Chondrocyte (in vitro differentiated cells): Measurements from ENCODE around the gene MAP2K2. TPM values are rescaled to one million over a fixed set of nuclear protein-coding genes. Genes with fewer than 3 reads are reported as not detected.

Source experiments
- DNase-seq: peaks from one replicate; pipeline ENCODE4 v3.0.0; 2021; ENCODE audit warnings: mixed read lengths, low spot score
- H3K27ac Mint-ChIP-seq: one replicate; pipeline ENCODE4 v1.8.0; 2021; ENCODE audit warnings: mild to moderate bottlenecking, moderate library complexity, mixed read lengths; ENCODE audit not compliant: unreplicated experiment
- H3K27me3 Mint-ChIP-seq: 2 replicates; pipeline ENCODE4 v1.8.0; 2021; ENCODE audit warnings: low read depth, mixed read lengths
- H3K36me3 Mint-ChIP-seq: 2 replicates; pipeline ENCODE4 v1.8.0; 2021; ENCODE audit warnings: low read depth, mixed read lengths
- H3K4me1 Mint-ChIP-seq: 2 replicates; pipeline ENCODE4 v1.8.0; 2021; ENCODE audit warnings: low read depth, mild to moderate bottlenecking, mixed read lengths
- H3K4me3 Mint-ChIP-seq: one replicate; pipeline ENCODE4 v1.8.0; 2021; ENCODE audit warnings: mild to moderate bottlenecking, moderate library complexity, mixed read lengths; ENCODE audit not compliant: unreplicated experiment
- H3K9me3 Mint-ChIP-seq: 2 replicates; pipeline ENCODE4 v1.8.0; 2021; ENCODE audit warnings: low read depth, mixed read lengths
- CTCF ChIP-seq: fragments of 200-600 bp; sonication (generic); IDR thresholded peaks from 2 replicates; pipeline ENCODE4 v1.5.0; 2021; ENCODE audit warnings: antibody characterized with exemption, mild to moderate bottlenecking, moderate library complexity
- total RNA-seq: library from RNA; stranded (reverse); gene quantifications from 3 replicates; pipeline ENCODE4 v1.2.1, GENCODE V29; 2021

MAP2K2 gene
- total RNA-seq, 1 donor from 2014 or later, result 158 TPM

GRCh38 chr19:4044990-4045465, 78.9 kb downstream of the MAP2K2 start:
- no peaks in the 10 kb centered on the region for H3K9me3 Mint-ChIP-seq
- no peak for DNase-seq
- H3K4me1 Mint-ChIP-seq, result no peaks in the 10 kb centered on the region
- H3K4me3 Mint-ChIP-seq, result no peak overlapping the region
- peaks cover 5% of the 10 kb centered on the region for H3K36me3 Mint-ChIP-seq
- H3K27me3 Mint-ChIP-seq, result no peaks in the 10 kb centered on the region
- TF ChIP-seq CTCF, result no peak
- H3K27ac Mint-ChIP-seq, result no peak overlapping the region

- Mint-ChIP-seq H3K9me3 (no peaks in the 10 kb centered on the region), H3K4me1 (no peaks in the 10 kb centered on the region), H3K36me3 (peaks cover 5% of the 10 kb centered on the region), H3K27me3 (no peaks in the 10 kb centered on the region), H3K4me3 (no peak overlapping the region), H3K27ac (no peak overlapping the region)
- TF ChIP-seq CTCF, result no peak
- no peak for DNase-seq
Measured at GRCh38 chr19:4043966-4044715, 79.8 kb downstream of the MAP2K2 start.

DNA sequence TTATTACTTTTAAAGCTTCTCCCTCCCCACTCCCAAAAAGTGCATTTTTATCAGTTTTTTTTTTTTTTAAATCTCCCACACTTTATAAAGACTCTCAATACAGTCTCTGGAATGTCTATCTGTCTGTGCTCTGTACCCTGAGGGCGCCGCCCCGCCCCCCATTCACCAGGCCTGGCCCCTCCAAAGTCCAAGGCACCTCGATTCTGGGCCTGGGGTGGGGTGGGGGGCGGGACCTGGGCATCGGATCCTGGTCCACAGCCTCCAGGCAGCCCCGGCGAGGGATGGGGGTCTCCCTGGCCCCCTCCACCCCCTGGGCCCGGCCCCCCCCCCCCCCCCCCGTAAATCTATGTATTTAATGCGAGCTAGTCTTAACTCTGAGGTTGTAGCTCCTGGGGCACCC, 80.5 kb downstream of the MAP2K2 start:
- Mint-ChIP-seq H3K4me1 (no peaks in the 10 kb centered on the region), H3K9me3 (no peaks in the 10 kb centered on the region), H3K27ac (no peak overlapping the region), H3K4me3 (no peak overlapping the region), H3K36me3 (peaks cover 5% of the 10 kb centered on the region), H3K27me3 (no peaks in the 10 kb centered on the region)
- no peak for DNase-seq
- no peak for TF ChIP-seq CTCF

GRCh38 chr19:4042731-4043082, 81.2 kb downstream of the MAP2K2 start:
- Mint-ChIP-seq H3K4me3 (no peak overlapping the region), H3K9me3 (no peaks in the 10 kb centered on the region), H3K27me3 (no peaks in the 10 kb centered on the region), H3K4me1 (no peaks in the 10 kb centered on the region), H3K27ac (no peak overlapping the region), H3K36me3 (peaks cover 7% of the 10 kb centered on the region)
- DNase-seq, result no peak
- no peak for TF ChIP-seq CTCF

GRCh38 chr19:4042064-4042730, 81.7 kb downstream of the MAP2K2 start:
- H3K36me3 Mint-ChIP-seq, result peaks cover 7% of the 10 kb centered on the region
- no peak overlapping the region for H3K4me3 Mint-ChIP-seq

More at GRCh38 chr19:4042064-4042730, 81.7 kb downstream of the MAP2K2 start:
- Mint-ChIP-seq H3K9me3 (no peaks in the 10 kb centered on the region), H3K27ac (no peak overlapping the region), H3K4me1 (no peaks in the 10 kb centered on the region), H3K27me3 (no peaks in the 10 kb centered on the region)
- TF ChIP-seq CTCF, result no peak
- no peak for DNase-seq

Other genes starting within 250 kb of the MAP2K2 start
- gene ATCAY, start 243.4 kb downstream of the MAP2K2 start, total RNA-seq, result not detected in 3 replicates
- not detected in 3 replicates for gene NMRK2, start 191.1 kb downstream of the MAP2K2 start, total RNA-seq
- gene DAPK3, start 153.0 kb downstream of the MAP2K2 start, total RNA-seq, result 131 to 185 TPM (median 170 TPM) in 3 replicates
- gene EEF2, start 138.7 kb downstream of the MAP2K2 start, total RNA-seq, result 2,036 to 2,432 TPM (median 2,370 TPM) in 3 replicates
- gene PIAS4, start 116.4 kb downstream of the MAP2K2 start, total RNA-seq, result 26.3 to 29.7 TPM (median 26.7 TPM) in 3 replicates
- 29.4 to 29.9 TPM (median 29.5 TPM) in 3 replicates for gene ZBTB7A, start 57.2 kb downstream of the MAP2K2 start, total RNA-seq
- gene CREB3L3, start 29.5 kb upstream of the MAP2K2 start, total RNA-seq, result not detected in 3 replicates
- gene SIRT6, start 58.4 kb upstream of the MAP2K2 start, total RNA-seq, result 19.5 to 21.9 TPM (median 19.7 TPM) in 3 replicates
- gene ANKRD24, start 58.6 kb upstream of the MAP2K2 start, total RNA-seq, result 0.47 to 1.3 TPM (median 0.92 TPM) in 3 replicates
- gene EBI3, start 105.4 kb upstream of the MAP2K2 start, total RNA-seq, result 1.2 to 2.6 TPM (median 1.2 TPM) in 3 replicates
- gene YJU2, start 123.0 kb upstream of the MAP2K2 start, total RNA-seq, result 12.2 to 13.7 TPM (median 13.3 TPM) in 3 replicates
- not detected in 3 replicates for gene SHD, start 155.1 kb upstream of the MAP2K2 start, total RNA-seq
- not detected in 3 replicates for gene TMIGD2, start 178.3 kb upstream of the MAP2K2 start, total RNA-seq
- gene FSD1, start 180.5 kb upstream of the MAP2K2 start, total RNA-seq, result 8.8 to 13.7 TPM (median 11.6 TPM) in 3 replicates
- 0.85 to 2.0 TPM (median 1.0 TPM) in 3 replicates for gene STAP2, start 214.7 kb upstream of the MAP2K2 start, total RNA-seq
- 13.6 to 14.9 TPM (median 14.1 TPM) in 3 replicates for gene MPND, start 219.4 kb upstream of the MAP2K2 start, total RNA-seq